HepG2 (cell line): ENCODE data around the gene GPC3. TPM values are rescaled to one million over a fixed set of nuclear protein-coding genes. Genes with fewer than 3 reads are reported as not detected.

Experiments used
- DNMT3B ChIP-seq: conservative IDR thresholded peaks from 2 replicates; pipeline ENCODE4 v1.6.1; 2016; ENCODE audit warnings: missing biosample characterization, control low read depth
- ELF3 ChIP-seq: IDR thresholded peaks from 2 replicates; pipeline ENCODE4 v1.6.1; 2016; ENCODE audit warnings: missing genetic modification reagents, missing compliant biosample characterization
- GATA4 ChIP-seq: sonication (generic); IDR thresholded peaks from 2 replicates; pipeline ENCODE4 v1.6.1; 2016; ENCODE audit warnings: antibody characterized with exemption, low read depth, borderline replicate concordance
- GATAD1 ChIP-seq: IDR thresholded peaks from 2 replicates; pipeline ENCODE4 v1.6.1; 2016; ENCODE audit warnings: missing genetic modification reagents, missing compliant biosample characterization
- HMG20B ChIP-seq: conservative IDR thresholded peaks from 2 replicates; pipeline ENCODE4 v1.6.1; 2016; ENCODE audit warnings: missing genetic modification reagents, missing compliant biosample characterization
- HNF4G ChIP-seq, 2 experiments: sonication (generic) in 1 of 2; formaldehyde crosslinking in 1 of 2; IDR thresholded peaks; 2 replicates each; pipeline versions ENCODE4 v1.4.0 to v1.6.1; 2011 to 2020; ENCODE audit warnings: borderline replicate concordance in 2 of 2, low read depth in 2 of 2, mild to moderate bottlenecking in 2 of 2, low read length in 1 of 2, missing genetic modification reagents in 1 of 2, moderate library complexity in 1 of 2
- LCORL ChIP-seq, 2 experiments: fragments of 450-650 bp in 1 of 2; sonication (generic) in 1 of 2; formaldehyde crosslinking in 1 of 2; IDR thresholded peaks; 2 replicates each; pipeline versions ENCODE4 v1.5.0 to v1.6.1; 2017 to 2020; ENCODE audit warnings: antibody characterized with exemption in 1 of 2, missing genetic modification reagents in 1 of 2
- MBD4 ChIP-seq: IDR thresholded peaks from 2 replicates; pipeline ENCODE4 v1.6.1; 2012; ENCODE audit warnings: low read length, inconsistent platforms, borderline replicate concordance
- ONECUT2 ChIP-seq: sonication (generic); formaldehyde crosslinking; IDR thresholded peaks from 2 replicates; pipeline ENCODE4 v1.4.0; 2020; ENCODE audit warnings: missing genetic modification reagents
- RNF219 ChIP-seq: sonication (generic); formaldehyde crosslinking; IDR thresholded peaks from 2 replicates; pipeline ENCODE4 v1.5.0; 2020; ENCODE audit warnings: mild to moderate bottlenecking, missing genetic modification reagents
- TBX2 ChIP-seq: sonication (generic); formaldehyde crosslinking; IDR thresholded peaks from 2 replicates; pipeline ENCODE4 v1.5.0; 2020; ENCODE audit warnings: missing genetic modification reagents, mild to moderate bottlenecking, borderline replicate concordance
- TCF7L2 ChIP-seq: IDR thresholded peaks from 2 replicates; pipeline ENCODE4 v1.6.1; 2011; ENCODE audit warnings: mild to moderate bottlenecking, low read depth, low read length, moderate library complexity
- THAP11 ChIP-seq: IDR thresholded peaks from 2 replicates; pipeline ENCODE4 v1.6.1; 2016; ENCODE audit warnings: missing biosample characterization, missing genetic modification reagents
- YY1 ChIP-seq: IDR thresholded peaks from 2 replicates; pipeline ENCODE4 v1.6.1; 2011; ENCODE audit warnings: low read length, low read depth, moderate library complexity, mild to moderate bottlenecking; ENCODE audit not compliant: insufficient read depth, insufficient replicate concordance
- ZBTB34 ChIP-seq: sonication (generic); formaldehyde crosslinking; IDR thresholded peaks from 2 replicates; pipeline ENCODE4 v1.8.0; 2022; ENCODE audit warnings: mild to moderate bottlenecking, missing genetic modification reagents
- ZFP91 ChIP-seq: sonication (generic); formaldehyde crosslinking; IDR thresholded peaks from 2 replicates; pipeline ENCODE4 v1.9.0; 2022; ENCODE audit warnings: missing genetic modification reagents, mild to moderate bottlenecking, borderline replicate concordance
- ZNF574 ChIP-seq: sonication (generic); formaldehyde crosslinking; IDR thresholded peaks from 2 replicates; pipeline ENCODE4 v1.4.0; 2020; ENCODE audit warnings: missing genetic modification reagents
- polyA plus RNA-seq, 8 experiments: library from polyadenylated mRNA; depleted of rRNA in 3 of 8; stranded (reverse) in 7 of 8; unstranded in 1 of 8; fragments of >200 nt; fragmentation: Illumina TruSeq in 4 of 8; extraction: Trizol in 4 of 8; gene quantifications; 2 replicates each; pipeline versions ENCODE4 v1.2.1 to v1.2.3, GENCODE V29; 2011 to 2016; ENCODE audit warnings: low read depth in 4 of 8, missing spikeins in 1 of 8, mixed read lengths in 1 of 8; ENCODE audit not compliant: insufficient read depth in 1 of 8
- total RNA-seq, 5 experiments: library from RNA; depleted of rRNA; stranded (reverse); fragments of >200 nt; fragmentation: Illumina TruSeq; extraction: Trizol; gene quantifications; 2 replicates each; pipeline ENCODE4 v1.2.3, GENCODE V29; 2016; ENCODE audit warnings: low read depth in 1 of 5

GPC3 gene
- total and polyA plus RNA-seq, 2 of the 13 experiments (the other 11 are each of a cell fraction or from before 2014, with no cell fraction given): 1,799 to 3,263 TPM

GRCh38 chrX:134023851-134024281 lies 38.5 kb upstream of the GPC3 start (continued):
- TF ChIP-seq ZFP91 (CRISPR knock-in tag) (no peak), HMG20B (0 out of 2 replicates have a peak, but pooled peaks have one; percentile 77), THAP11 (peak; percentile 48; the same call in 1 of the 2 replicates), HNF4G (IDR thresholded peaks at IDR 0.05; ENCODE audit: borderline replicate concordance, low read depth, low read length) (no peak), HNF4G (CRISPR knock-in tag; IDR thresholded peaks at IDR 0.05; ENCODE audit: borderline replicate concordance, low read depth) (peak; percentile 40; the same call in 1 of the 2 replicates), YY1 (peak; percentile 51), MBD4 (0 out of 2 replicates have a peak, but pooled peaks have one; percentile 48), GATAD1 (CRISPR knock-in tag) (peak; percentile 63; the same call in 1 of the 2 replicates), ZNF574 (CRISPR knock-in tag) (peak; percentile 24; the same call in 1 of the 2 replicates), TBX2 (CRISPR knock-in tag) (peak; percentile 70; the same call in 1 of the 2 replicates), DNMT3B (CRISPR knock-in tag) (0 out of 2 replicates have a peak, but pooled peaks have one; percentile 36), TCF7L2 (peak; percentile 52; the same call in 1 of the 2 replicates), LCORL (IDR thresholded peaks at IDR 0.05) (no peak), LCORL (CRISPR knock-in tag; IDR thresholded peaks at IDR 0.05) (no peak), ONECUT2 (peak; percentile 56; the same call in 1 of the 2 replicates), GATA4 (peak; percentile 95), ELF3 (peak; percentile 71), ZBTB34 (no peak), RNF219 (no peak)
